ENCODE results near the gene CGB8. TPM values are rescaled to one million over a fixed set of nuclear protein-coding genes. Genes with fewer than 3 reads are reported as not detected.

CGB8 gene
- total and polyA plus RNA-seq, 4 donors: not detected

DNA sequence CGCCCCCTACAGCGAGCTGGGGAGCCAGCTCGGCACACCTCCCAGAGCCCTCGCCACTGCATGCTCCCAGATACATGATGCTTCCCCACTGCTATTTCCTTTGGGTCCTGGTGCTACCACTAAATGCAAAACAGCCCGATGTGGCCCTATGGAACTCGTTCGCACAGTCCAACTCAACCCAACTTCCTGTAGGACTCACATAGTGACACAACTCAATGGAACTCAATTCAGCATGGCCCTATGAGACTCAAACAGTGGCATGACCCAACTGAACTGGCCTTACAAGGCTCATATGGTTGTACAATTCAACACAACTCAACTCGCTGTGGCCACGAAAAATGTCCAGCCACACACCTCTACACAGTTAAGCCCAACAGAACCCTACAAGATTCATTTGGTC lies 20.1 kb upstream of the CGB8 start:
- H3K27ac ChIP-seq (ENCODE audit: low read depth in 1 of 2, low read length in 1 of 2): no peak overlapping the region
- peaks cover 0 to 9% (median 0%) of the 10 kb centered on the region in 5 donors for H3K4me1 ChIP-seq (ENCODE audit: control insufficient read depth in 5 of 5, insufficient read depth in 5 of 5, low read length in 5 of 5)
- TF ChIP-seq, protein P1, sequence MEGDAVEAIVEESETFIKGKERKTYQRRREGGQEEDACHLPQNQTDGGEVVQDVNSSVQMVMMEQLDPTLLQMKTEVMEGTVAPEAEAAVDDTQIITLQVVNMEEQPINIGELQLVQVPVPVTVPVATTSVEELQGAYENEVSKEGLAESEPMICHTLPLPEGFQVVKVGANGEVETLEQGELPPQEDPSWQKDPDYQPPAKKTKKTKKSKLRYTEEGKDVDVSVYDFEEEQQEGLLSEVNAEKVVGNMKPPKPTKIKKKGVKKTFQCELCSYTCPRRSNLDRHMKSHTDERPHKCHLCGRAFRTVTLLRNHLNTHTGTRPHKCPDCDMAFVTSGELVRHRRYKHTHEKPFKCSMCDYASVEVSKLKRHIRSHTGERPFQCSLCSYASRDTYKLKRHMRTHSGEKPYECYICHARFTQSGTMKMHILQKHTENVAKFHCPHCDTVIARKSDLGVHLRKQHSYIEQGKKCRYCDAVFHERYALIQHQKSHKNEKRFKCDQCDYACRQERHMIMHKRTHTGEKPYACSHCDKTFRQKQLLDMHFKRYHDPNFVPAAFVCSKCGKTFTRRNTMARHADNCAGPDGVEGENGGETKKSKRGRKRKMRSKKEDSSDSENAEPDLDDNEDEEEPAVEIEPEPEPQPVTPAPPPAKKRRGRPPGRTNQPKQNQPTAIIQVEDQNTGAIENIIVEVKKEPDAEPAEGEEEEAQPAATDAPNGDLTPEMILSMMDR (IDR thresholded peaks at IDR 0.05; ENCODE audit: control extremely low read depth, extremely low read depth): no peak
- no peaks in the 10 kb centered on the region for H3K36me3 ChIP-seq (ENCODE audit: control insufficient read depth in 4 of 4, insufficient read depth in 4 of 4, low read length in 4 of 4)
- no peak overlapping the region for H3K4me3 ChIP-seq
- H3K27me3 ChIP-seq (ENCODE audit: control insufficient read depth in 3 of 3, insufficient read depth in 3 of 3, low read length in 2 of 3): peaks cover 0 to 48% (median 28%) of the 10 kb centered on the region in 3 donors
- WGBS, 2 donors: 92 to 94% methylated on average over 9 of the region's 9 CpGs
- H3K9me3 ChIP-seq (ENCODE audit: control insufficient read depth in 4 of 4, insufficient read depth in 3 of 4, low read length in 3 of 4): peaks cover 0 to 8% (median 0%) of the 10 kb centered on the region in 4 donors
- DNase-seq (no peak), ATAC-seq (ENCODE audit: insufficient read depth, low FRiP score) (no peak)
- H3K9ac ChIP-seq (ENCODE audit: insufficient read depth in 1 of 2, low read length in 2 of 2): no peak overlapping the region

DNA sequence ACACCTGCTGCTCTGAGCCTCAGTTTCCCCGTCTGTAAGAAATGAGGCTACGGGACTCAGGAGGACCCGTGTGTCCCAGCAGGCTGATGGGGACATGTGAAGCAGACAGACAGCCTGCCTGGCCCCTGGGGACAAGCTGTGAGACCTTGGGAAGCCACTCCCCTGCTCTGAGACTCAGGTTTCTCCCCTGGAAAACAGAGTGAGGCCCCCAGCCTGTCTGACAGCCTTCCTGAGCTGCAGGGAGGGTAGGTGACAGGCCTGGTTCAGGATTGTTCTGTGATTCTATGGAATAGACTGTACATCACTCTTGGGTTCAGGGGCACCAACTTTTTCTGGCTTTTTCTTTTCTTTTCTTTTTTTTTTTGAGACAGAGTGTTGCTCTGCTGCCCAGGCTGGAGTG lies 18.6 kb upstream of the CGB8 start:
- WGBS, 2 donors: 61 to 63% methylated on average over 3 of the region's 3 CpGs
- Histone ChIP-seq H3K9me3 (ENCODE audit: control insufficient read depth in 4 of 4, insufficient read depth in 3 of 4, low read length in 3 of 4) (peaks cover 0 to 8% (median 0%) of the 10 kb centered on the region in 4 donors), H3K9ac (ENCODE audit: insufficient read depth in 1 of 2, low read length in 2 of 2) (no peak overlapping the region), H3K27me3 (ENCODE audit: control insufficient read depth in 3 of 3, insufficient read depth in 3 of 3, low read length in 2 of 3) (peaks cover 0 to 36% (median 15%) of the 10 kb centered on the region in 3 donors), H3K4me1 (ENCODE audit: control insufficient read depth in 5 of 5, insufficient read depth in 5 of 5, low read length in 5 of 5) (peaks cover 0 to 9% (median 0%) of the 10 kb centered on the region in 5 donors), H3K27ac (ENCODE audit: low read depth in 1 of 2, low read length in 1 of 2) (no peak overlapping the region), H3K4me3 (no peak overlapping the region), H3K36me3 (ENCODE audit: control insufficient read depth in 4 of 4, insufficient read depth in 4 of 4, low read length in 4 of 4) (no peaks in the 10 kb centered on the region)
- TF ChIP-seq, protein P1 (IDR thresholded peaks at IDR 0.05; ENCODE audit: control extremely low read depth, extremely low read depth): no peak
- DNase-seq (no peak), ATAC-seq (ENCODE audit: insufficient read depth, low FRiP score) (no peak)

DNA sequence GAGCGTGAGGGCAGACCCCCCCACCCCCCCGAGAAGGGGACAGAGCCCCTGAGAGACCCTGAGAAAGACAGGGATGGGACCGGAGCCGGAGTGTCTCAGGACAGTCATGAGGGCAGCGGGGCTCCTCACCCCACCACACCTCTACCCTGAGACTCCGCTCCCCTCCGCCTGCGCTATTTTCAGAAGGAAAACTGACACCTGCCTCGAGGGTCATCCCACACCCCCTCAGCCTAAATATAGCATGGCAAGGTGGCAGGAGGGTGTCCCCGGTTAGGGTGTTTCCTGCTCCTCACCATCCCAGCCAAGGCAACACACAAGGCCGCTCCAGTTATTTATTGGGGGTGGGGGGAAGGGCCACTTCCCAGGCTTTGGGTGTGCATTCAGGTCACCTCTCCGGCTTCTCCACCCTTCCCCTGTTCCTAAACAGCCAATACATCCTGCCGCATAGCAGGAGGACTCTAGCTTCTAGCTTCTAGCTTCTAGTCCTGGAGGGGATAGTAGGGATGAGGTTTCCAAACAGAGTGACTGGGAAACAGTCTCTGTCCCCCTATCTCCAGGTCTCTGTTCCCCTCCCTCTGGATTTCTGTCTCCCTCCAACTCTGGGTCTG lies 17.1 kb upstream of the CGB8 start:
- no peaks in the 10 kb centered on the region for H3K36me3 ChIP-seq (ENCODE audit: control insufficient read depth in 4 of 4, insufficient read depth in 4 of 4, low read length in 4 of 4)
- no peak overlapping the region for H3K4me3 ChIP-seq
- H3K9ac ChIP-seq (ENCODE audit: insufficient read depth in 1 of 2, low read length in 2 of 2): no peak overlapping the region
- H3K27me3 ChIP-seq (ENCODE audit: control insufficient read depth in 3 of 3, insufficient read depth in 3 of 3, low read length in 2 of 3): peaks cover 0 to 28% (median 14%) of the 10 kb centered on the region in 3 donors
- ATAC-seq (ENCODE audit: insufficient read depth, low FRiP score): no peak
- peaks cover 0 to 9% (median 0%) of the 10 kb centered on the region in 5 donors for H3K4me1 ChIP-seq (ENCODE audit: control insufficient read depth in 5 of 5, insufficient read depth in 5 of 5, low read length in 5 of 5)
- WGBS, 2 donors: 41 to 62% methylated on average over 13 of the region's 13 CpGs
- H3K27ac ChIP-seq (ENCODE audit: low read depth in 1 of 2, low read length in 1 of 2): no peak overlapping the region
- peaks cover 0 to 6% (median 0%) of the 10 kb centered on the region in 4 donors for H3K9me3 ChIP-seq (ENCODE audit: control insufficient read depth in 4 of 4, insufficient read depth in 3 of 4, low read length in 3 of 4)
- no peak for DNase-seq
- TF ChIP-seq, protein P1 (IDR thresholded peaks at IDR 0.05; ENCODE audit: control extremely low read depth, extremely low read depth): no peak
